RPMI8226 (cell line): ENCODE results near the gene MAP2K7.
A peak's percentile ranks its signal among the peaks of the same experiment; 100 is the strongest.
"Not testable (repeated sequence)": the region's sequence is repeated elsewhere in the genome, so short reads cannot be mapped to it uniquely, and the experiment has no call there.

Experiments
- DNase-seq: peaks from one replicate; pipeline ENCODE4 v3.0.0-alpha.2; 2015

The MAP2K7 gene

DNA sequence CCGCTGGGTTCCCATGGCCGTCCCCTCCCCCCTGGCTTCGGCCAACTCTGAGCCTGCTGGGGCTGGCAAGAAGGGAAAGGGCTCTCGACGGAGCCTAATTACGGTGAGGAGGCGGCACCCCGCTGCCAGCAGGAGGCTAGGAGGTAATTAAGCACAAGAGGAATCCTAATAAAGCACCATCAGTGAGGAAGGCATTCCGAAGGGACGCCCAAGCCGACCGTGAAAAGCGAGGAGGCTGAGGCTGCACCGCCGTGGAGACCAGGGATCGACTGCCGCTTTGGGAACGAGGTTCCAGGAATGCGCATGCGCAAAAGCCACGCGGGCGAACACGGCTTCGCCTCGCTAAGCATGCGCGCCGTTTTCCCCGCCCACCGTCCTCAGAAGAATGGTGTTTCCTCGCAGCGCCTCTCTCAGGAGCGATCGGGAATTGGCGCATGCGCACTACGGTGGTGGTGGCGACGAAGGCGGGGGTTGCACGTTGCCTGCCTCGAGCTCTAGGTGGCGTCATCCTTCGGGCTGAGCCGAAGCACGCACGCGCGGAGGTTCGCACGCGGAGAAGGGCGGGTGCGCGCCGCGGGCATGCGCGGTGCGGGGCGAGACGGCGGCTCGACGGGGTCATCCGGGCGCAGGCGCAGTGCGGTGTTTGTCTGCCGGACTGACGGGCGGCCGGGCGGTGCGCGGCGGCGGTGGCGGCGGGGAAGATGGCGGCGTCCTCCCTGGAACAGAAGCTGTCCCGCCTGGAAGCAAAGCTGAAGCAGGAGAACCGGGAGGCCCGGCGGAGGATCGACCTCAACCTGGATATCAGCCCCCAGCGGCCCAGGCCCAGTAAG is at the start of gene MAP2K7:
MAP2K7 (plus strand) TSS at position 634 of the 830 bp plus-strand sequence; CDS start at position 702, 68 bp downstream.
- peak; percentile 100 for DNase-seq

- DNase-seq, result no peak
These were observed 48.1 kb upstream of the MAP2K7 start for GRCh38 chr19:7855426-7856108.

DNA sequence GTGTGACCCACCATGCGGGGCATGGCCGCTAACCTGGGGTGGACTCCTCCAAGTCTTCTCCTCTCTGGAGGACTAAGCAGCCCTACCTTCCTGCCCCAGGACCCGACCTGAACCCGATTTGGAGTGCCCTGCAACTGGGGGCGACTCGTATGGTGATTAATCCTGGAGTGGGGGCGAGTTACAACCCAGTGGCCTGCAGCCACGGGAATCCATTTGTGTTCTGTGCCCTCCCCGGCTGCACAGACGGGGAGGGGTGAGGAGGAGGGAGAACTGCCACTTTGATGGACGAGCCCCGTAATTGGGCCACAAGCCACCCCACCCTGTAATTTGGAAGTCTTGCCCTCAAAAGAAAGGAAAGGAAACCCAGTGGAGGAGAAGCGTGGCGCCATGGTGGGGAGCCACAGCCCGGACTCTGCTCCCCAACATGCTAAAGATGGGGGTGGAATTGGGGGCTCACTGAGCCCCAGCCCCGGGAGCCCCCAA is 47.5 kb upstream of the MAP2K7 start:
- no peak for DNase-seq

- no peak for DNase-seq
These were observed 46.7 kb upstream of the MAP2K7 start for GRCh38 chr19:7856679-7857663.

GRCh38 chr19:7857727-7858108 is 46.0 kb upstream of the MAP2K7 start:
- no peak for DNase-seq

- no peak for DNase-seq
These were observed 45.4 kb upstream of the MAP2K7 start for GRCh38 chr19:7858109-7858770.

DNA sequence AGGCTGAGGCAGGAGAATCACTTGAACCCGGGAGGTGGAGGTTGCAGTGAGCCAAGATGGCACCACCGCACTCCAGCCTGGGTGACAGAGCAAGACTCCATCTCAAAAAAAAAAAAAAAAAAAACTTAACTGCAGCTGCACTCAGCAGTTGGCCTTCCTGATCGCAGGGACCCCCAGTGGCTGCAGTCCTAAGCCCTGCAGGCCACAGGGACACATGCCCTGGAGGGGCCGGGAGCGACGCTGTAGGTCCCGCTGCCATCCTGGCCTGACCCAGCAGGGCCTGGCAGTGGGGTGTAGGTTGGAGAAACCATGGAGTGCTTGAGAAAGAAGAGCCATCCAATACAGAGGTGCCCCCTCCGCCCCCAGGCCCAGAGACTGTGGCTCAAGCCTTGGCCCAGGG is 44.6 kb upstream of the MAP2K7 start:
- not testable (repeated sequence) for DNase-seq

GRCh38 chr19:7859831-7860713 is 43.6 kb upstream of the MAP2K7 start:
- no peak for DNase-seq

- no peak for DNase-seq
These were observed 42.7 kb upstream of the MAP2K7 start for GRCh38 chr19:7860714-7861618.

DNA sequence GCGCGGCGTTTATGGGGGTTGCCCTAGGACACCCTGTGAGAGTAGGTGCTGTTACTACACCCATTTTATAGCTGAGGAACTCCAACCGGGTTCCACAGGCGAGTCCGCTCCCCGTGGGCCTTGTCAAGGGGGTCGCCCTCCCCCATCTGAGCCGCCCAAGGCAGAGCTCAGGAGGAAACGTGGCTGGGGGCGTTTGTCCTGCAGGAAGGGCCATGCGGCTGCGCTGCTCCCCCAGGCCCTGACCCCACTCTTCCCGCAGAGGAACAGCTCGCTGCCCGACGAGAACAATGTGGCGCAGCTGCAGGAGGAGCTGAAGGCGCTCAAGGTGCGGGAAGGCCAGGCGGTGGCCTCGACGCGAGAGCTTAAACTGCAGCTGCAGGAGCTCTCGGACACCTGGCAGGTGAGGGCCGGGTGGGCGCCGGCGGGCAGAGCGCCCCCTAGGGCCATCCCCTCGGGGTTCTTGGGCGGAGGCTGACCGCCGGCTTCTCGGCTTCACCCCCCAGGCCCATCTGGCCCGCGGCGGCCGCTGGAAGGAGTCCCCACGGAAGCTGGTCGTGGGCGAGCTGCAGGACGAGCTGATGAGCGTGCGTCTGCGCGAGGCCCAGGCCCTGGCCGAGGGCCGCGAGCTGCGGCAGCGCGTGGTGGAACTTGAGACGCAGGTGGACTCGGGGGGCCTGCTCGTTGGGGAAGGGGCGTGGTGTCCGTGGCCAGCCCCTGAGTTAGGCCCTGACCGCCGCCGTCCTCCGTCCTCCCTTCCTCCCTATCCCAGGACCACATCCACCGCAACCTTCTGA is 41.9 kb upstream of the MAP2K7 start:
- peak; percentile 52 for DNase-seq

- DNase-seq, result peak; percentile 88
These were observed 41.2 kb upstream of the MAP2K7 start for GRCh38 chr19:7862413-7862951.

DNA sequence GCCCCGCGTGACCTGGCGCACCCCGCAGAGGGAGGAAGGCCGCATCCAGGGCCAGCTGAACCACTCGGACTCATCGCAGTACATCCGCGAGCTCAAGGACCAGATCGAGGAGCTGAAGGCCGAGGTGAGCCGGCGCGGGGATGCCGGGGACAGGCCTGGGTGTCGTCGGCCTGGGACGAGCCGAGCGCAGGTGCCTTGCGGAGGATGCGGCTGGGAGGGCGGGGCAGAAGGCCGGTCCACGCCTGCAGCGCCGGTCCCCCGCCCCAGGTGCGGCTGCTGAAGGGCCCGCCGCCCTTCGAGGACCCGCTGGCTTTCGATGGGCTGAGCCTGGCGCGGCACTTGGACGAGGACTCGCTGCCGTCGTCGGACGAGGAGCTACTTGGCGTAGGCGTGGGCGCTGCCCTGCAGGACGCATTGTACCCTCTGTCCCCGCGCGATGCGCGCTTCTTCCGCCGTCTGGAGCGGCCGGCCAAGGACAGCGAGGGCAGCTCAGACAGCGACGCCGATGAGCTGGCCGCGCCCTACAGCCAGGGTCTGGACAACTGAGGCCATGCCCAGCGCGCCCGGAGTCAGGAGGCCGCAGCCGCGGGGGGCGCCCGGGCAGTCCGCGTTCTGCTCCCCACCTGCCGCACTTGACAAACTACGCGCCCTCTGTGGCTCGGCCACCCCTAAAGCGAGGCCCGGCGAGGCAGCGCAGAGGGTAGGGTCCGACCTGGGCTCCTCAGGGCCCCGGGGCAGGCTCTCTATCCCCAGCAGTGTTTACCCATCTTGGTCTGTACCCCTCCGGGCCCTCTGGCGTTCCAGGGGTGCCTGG is 40.3 kb upstream of the MAP2K7 start:
- no peak for DNase-seq

DNA sequence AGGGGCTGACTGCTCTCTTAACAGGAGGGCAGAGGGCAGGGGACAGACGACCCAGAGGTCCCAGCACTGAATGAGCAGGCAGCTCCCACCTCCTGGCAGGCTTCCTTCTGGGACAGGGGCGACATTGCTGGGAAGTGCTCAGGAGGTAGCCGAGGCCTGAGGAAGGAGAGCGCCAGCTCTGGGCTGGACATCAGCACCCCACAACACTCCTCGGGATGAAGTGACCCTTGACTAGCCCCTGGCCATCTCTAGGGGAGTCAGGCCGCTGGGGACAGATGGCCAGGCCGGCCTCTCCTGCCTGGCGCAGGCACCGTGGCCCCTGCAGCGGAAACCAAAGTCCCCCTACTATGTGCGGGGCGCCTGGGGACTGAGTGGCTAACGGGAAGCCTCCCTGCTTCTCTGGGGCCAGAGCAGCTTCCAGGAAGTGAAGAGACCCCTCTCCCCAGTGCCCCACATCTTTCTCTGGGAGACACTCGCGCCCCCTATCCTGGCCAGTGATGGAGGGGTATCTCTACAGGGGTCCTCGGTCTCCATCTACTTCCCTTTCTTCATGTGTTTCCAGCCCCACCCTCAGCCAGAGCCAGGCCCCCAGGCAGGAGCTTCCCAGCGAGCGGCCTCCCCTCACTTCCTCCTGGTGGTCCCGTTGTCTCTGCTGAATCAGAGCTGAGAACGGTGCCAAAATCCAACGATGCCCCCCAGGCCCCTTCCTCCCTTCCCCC is 39.5 kb upstream of the MAP2K7 start:
- DNase-seq, result no peak

DNA sequence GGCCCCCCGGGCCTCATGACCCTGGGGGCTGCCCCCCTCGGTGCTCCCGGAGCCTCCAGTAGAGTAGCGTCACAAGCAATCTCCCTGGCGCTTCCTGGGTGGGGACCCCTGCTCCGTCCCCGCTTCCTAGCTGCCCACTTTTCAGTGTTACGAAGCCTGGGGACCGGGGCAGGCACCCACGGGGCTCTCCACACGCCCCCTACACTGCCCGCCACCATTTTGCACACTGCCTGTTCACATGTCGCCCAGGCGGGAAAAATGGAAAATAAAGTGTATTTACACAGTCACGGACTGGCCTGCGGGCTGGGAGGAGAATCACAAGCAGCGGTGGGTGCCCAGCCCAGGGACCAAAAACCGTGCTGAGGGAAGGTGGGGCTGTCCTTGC is 39.0 kb upstream of the MAP2K7 start:
- DNase-seq, result no peak

- DNase-seq, result peak; percentile 55
These were observed 38.3 kb upstream of the MAP2K7 start for GRCh38 chr19:7865262-7865911.

GRCh38 chr19:7866399-7867091 is 37.1 kb upstream of the MAP2K7 start:
- no peak for DNase-seq
